H1 (cell line): ENCODE measurements around the gene MDH1. TPM values are rescaled to one million over a fixed set of nuclear protein-coding genes. Genes with fewer than 3 reads are reported as not detected.

Experiments
- polyA plus RNA-seq, 7 experiments: library from polyadenylated mRNA; depleted of rRNA in 3 of 7; stranded (reverse) in 5 of 7; unstranded in 2 of 7; fragments of >200 nt in 5 of 7; fragments of 200-250 nt in 2 of 7; gene quantifications; 1 replicate in 5 of 7; 2 replicates in 1 of 7; 4 replicates in 1 of 7; pipeline versions ENCODE4 v1.2.1 to v1.2.3, GENCODE V29; 2011 to 2013; ENCODE audit warnings: missing spikeins in 2 of 7, mixed read lengths in 2 of 7
- total RNA-seq: library from RNA; stranded (reverse); fragmentation: NEBNext Ultra II Directional; extraction: Animal tissue kit (Norgen Biotek cat#: 25700); gene quantifications from 2 replicates; pipeline ENCODE4 v1.2.1, GENCODE V29; 2021

MDH1 gene
- total and polyA plus RNA-seq, 2 of the 8 experiments (the other 6 are each of a cell fraction or from before 2014, with no cell fraction given) = 353 to 376 TPM

Other genes with a start within 250 kb of the MDH1 start
- 23.0 and 25.8 TPM in 2 replicates for gene WDPCP, start 486 bp upstream of the MDH1 start, total RNA-seq
- gene WDPCP, start 486 bp upstream of the MDH1 start, polyA plus RNA-seq (2011; rRNA removed) = 7.3 and 9.3 TPM in 2 replicates